Measurements from ENCODE around the gene STX8. TPM values are rescaled to one million over a fixed set of nuclear protein-coding genes. Genes with fewer than 3 reads are reported as not detected.

STX8 gene
- total RNA-seq, 1 donor from 2014 or later = 76.4 TPM

GRCh38 chr17:9230346-9230745 lies 345.3 kb downstream of the STX8 start:
- intact Hi-C loops (cut with micrococcal nuclease) = no loop called here

- intact Hi-C loops (cut with micrococcal nuclease) = no loop called here
These were observed 345.8 kb downstream of the STX8 start for GRCh38 chr17:9229826-9230201.

GRCh38 chr17:9229160-9229825 lies 346.3 kb downstream of the STX8 start:
- intact Hi-C loops (cut with micrococcal nuclease) = no loop called here

- intact Hi-C loops (cut with micrococcal nuclease) = no loop called here
These were observed 347.0 kb downstream of the STX8 start for GRCh38 chr17:9228408-9229159.

- intact Hi-C loops (cut with micrococcal nuclease) = no loop called here
These were observed 347.7 kb downstream of the STX8 start for GRCh38 chr17:9227819-9228407.

GRCh38 chr17:9226794-9227135 lies 348.9 kb downstream of the STX8 start:
- intact Hi-C loops (cut with micrococcal nuclease) = no loop called here

- intact Hi-C loops (cut with micrococcal nuclease) = no loop called here
These were observed 349.4 kb downstream of the STX8 start for GRCh38 chr17:9226130-9226793.

GRCh38 chr17:9225305-9226101 lies 350.1 kb downstream of the STX8 start:
- intact Hi-C loops (cut with micrococcal nuclease) = no loop called here

GRCh38 chr17:9224485-9224884 lies 351.1 kb downstream of the STX8 start:
- intact Hi-C loops (cut with micrococcal nuclease) = no loop called here

- intact Hi-C loops (cut with micrococcal nuclease) = no loop called here
These were observed 352.1 kb downstream of the STX8 start for GRCh38 chr17:9223531-9223930.

- intact Hi-C loops (cut with micrococcal nuclease) = no loop called here
These were observed 353.8 kb downstream of the STX8 start for GRCh38 chr17:9221922-9222180.

GRCh38 chr17:9221147-9221921 lies 354.3 kb downstream of the STX8 start:
- intact Hi-C loops (cut with micrococcal nuclease) = no loop called here

- intact Hi-C loops (cut with micrococcal nuclease) = no loop called here
These were observed 355.0 kb downstream of the STX8 start for GRCh38 chr17:9220398-9221146.

GRCh38 chr17:9219631-9220397 lies 355.8 kb downstream of the STX8 start:
- intact Hi-C loops (cut with micrococcal nuclease) = no loop called here

- intact Hi-C loops (cut with micrococcal nuclease) = no loop called here
These were observed 356.7 kb downstream of the STX8 start for GRCh38 chr17:9218911-9219310.

GRCh38 chr17:9218064-9218635 lies 357.5 kb downstream of the STX8 start:
- intact Hi-C loops (cut with micrococcal nuclease) = no loop called here

- intact Hi-C loops (cut with micrococcal nuclease) = no loop called here
These were observed 358.2 kb downstream of the STX8 start for GRCh38 chr17:9217151-9218056.

- intact Hi-C loops (cut with micrococcal nuclease) = no loop called here
These were observed 360.2 kb downstream of the STX8 start for GRCh38 chr17:9215465-9215864.
